Measurements from ENCODE around the gene CDKN1A. TPM values are rescaled to one million over a fixed set of nuclear protein-coding genes. Genes with fewer than 3 reads are reported as not detected.
A peak's percentile ranks its signal among the peaks of the same experiment; 100 is the strongest.

CDKN1A gene
- total and polyA plus RNA-seq, 9 of the 15 experiments (the other 6 are each of a cell fraction or from before 2014, with no cell fraction given): 0.25 to 8.1 (median 5.1) TPM

- H3K4me3 ChIP-seq: no peak overlapping the region
- TF ChIP-seq ZFP36 (IDR thresholded peaks at IDR 0.05; ENCODE audit: low read depth, low read length, partially characterized antibody): peak; percentile 86
- no peak for TF ChIP-seq C11orf30 (IDR thresholded peaks at IDR 0.05; ENCODE audit: low read depth)
- H4K20me1 ChIP-seq (replicated peaks; ENCODE audit: control insufficient read depth, insufficient read depth, low read length): peaks cover 6% of the 10 kb centered on the region; the same call in 1 of the 2 replicates
- H3K9ac ChIP-seq (ENCODE audit: insufficient read depth in 1 of 2, low read depth in 2 of 2, low read length in 2 of 2): no peak overlapping the region
- 5% methylated on average over 5 of the region's 5 CpGs for WGBS (ENCODE audit: insufficient coverage, low coverage, missing lambda C conversion rate)
- H3K4me1 ChIP-seq (replicated peaks in 1 of 2; ENCODE audit: control insufficient read depth in 2 of 2, insufficient read depth in 2 of 2, low read length in 2 of 2): peaks cover 0 to 5% of the 10 kb centered on the region in 2 experiments; a peak in 2 of 5 replicates
- intact Hi-C loops (cut with micrococcal nuclease) (loop anchor here (5.0 kb wide), 1 partner anchor 86 kb away; no protein-coding TSS in a partner anchor), in situ Hi-C loops (cut with MboI) (no loop called here)
- H3K9me3 ChIP-seq (replicated peaks; ENCODE audit: control insufficient read depth, insufficient read depth, low read depth, low read length): no peaks in the 10 kb centered on the region
- H3K27me3 ChIP-seq (ENCODE audit: control insufficient read depth in 2 of 2, insufficient read depth in 2 of 2, low read length in 2 of 2): peaks cover 29 to 65% of the 10 kb centered on the region in 2 experiments
- no peak overlapping the region for H3K27ac ChIP-seq (ENCODE audit: extremely low read depth, low read depth, low read length)
- H3K79me2 ChIP-seq (ENCODE audit: control insufficient read depth, insufficient read depth, low read length): no peaks in the 10 kb centered on the region
- no peak for ATAC-seq
- no peak for DNase-seq (ENCODE audit: extremely low read depth in 1 of 4, low spot score in 3 of 4)
- no TSS peak for BruUV-seq (replicated peaks)
- H3K9me1 ChIP-seq (ENCODE audit: control insufficient read depth, insufficient read depth, low read length): peaks cover 3% of the 10 kb centered on the region
- CTCF ChIA-PET (ENCODE audit: low intra/inter-chr PET ratio): no interaction called here
- H3K36me3 ChIP-seq (ENCODE audit: control insufficient read depth, insufficient read depth, low read length): no peaks in the 10 kb centered on the region
- no peak overlapping the region for H2AFZ ChIP-seq (ENCODE audit: low read depth, low read length)
- no peak overlapping the region for H3K4me2 ChIP-seq (ENCODE audit: insufficient read depth, low read length)
- FAIRE-seq: no peak
- POLR2A ChIA-PET: interaction anchor here (0.7 to 1.1 kb wide), 2 partner anchors 13 to 19 kb away, joined by 3 read pairs; no protein-coding TSS in a partner anchor
These were observed 24.6 kb downstream of the CDKN1A start for GRCh38 chr6:36703081-36703606.

- BruUV-seq (replicated peaks): no TSS peak
- in situ Hi-C loops (cut with MboI) (no loop called here), intact Hi-C loops (cut with micrococcal nuclease) (loop anchor here (5.0 kb wide), 1 partner anchor 87 kb away; no protein-coding TSS in a partner anchor)
- H2AFZ ChIP-seq (ENCODE audit: low read depth, low read length): no peak overlapping the region
- H3K4me1 ChIP-seq (replicated peaks in 1 of 2; ENCODE audit: control insufficient read depth in 2 of 2, insufficient read depth in 2 of 2, low read length in 2 of 2): peaks cover 0 to 5% of the 10 kb centered on the region in 2 experiments; a peak in 2 of 5 replicates
- H3K36me3 ChIP-seq (ENCODE audit: control insufficient read depth, insufficient read depth, low read length): no peaks in the 10 kb centered on the region
- no peak overlapping the region for H3K4me3 ChIP-seq
- H4K20me1 ChIP-seq (replicated peaks; ENCODE audit: control insufficient read depth, insufficient read depth, low read length): 0 out of 2 replicates have a peak, but pooled peaks cover 6% of the 10 kb centered on the region
- DNase-seq (ENCODE audit: extremely low read depth in 1 of 4, low spot score in 3 of 4) (peak in 1 of 4 experiments; percentile 10), ATAC-seq (peak; percentile 13; the same call in 1 of the 3 replicates), FAIRE-seq (no peak)
- peaks cover 29 to 57% of the 10 kb centered on the region in 2 experiments for H3K27me3 ChIP-seq (ENCODE audit: control insufficient read depth in 2 of 2, insufficient read depth in 2 of 2, low read length in 2 of 2)
- CTCF ChIA-PET (ENCODE audit: low intra/inter-chr PET ratio): no interaction called here
- 7% methylated on average over 18 of the region's 18 CpGs for WGBS (ENCODE audit: insufficient coverage, low coverage, missing lambda C conversion rate)
- no peak for TF ChIP-seq MXD1 (CRISPR knock-in tag; IDR thresholded peaks at IDR 0.05; ENCODE audit: borderline replicate concordance, poor library complexity, severe bottlenecking)
- no peak for TF ChIP-seq MCM5 (IDR thresholded peaks at IDR 0.05; ENCODE audit: low read depth)
- no peak for TF ChIP-seq GABPB1 (CRISPR knock-in tag; IDR thresholded peaks at IDR 0.05)
- TF ChIP-seq FOS (IDR thresholded peaks at IDR 0.05; ENCODE audit: extremely low read depth, insufficient read length): no peak
- TF ChIP-seq ZFP1 (CRISPR knock-in tag; IDR thresholded peaks at IDR 0.05): no peak
- no peak for TF ChIP-seq CBX2 (IDR thresholded peaks at IDR 0.05; ENCODE audit: insufficient read depth, low read length, poor library complexity, severe bottlenecking)
- no peak for TF ChIP-seq E2F5 (CRISPR knock-in tag; IDR thresholded peaks at IDR 0.05)
- no peaks in the 10 kb centered on the region for H3K79me2 ChIP-seq (ENCODE audit: control insufficient read depth, insufficient read depth, low read length)
- POLR2A ChIA-PET: interaction anchor here (1.1 kb wide), 1 partner anchor 20 kb away, joined by 3 read pairs; no protein-coding TSS in a partner anchor
- peaks cover 3% of the 10 kb centered on the region for H3K9me1 ChIP-seq (ENCODE audit: control insufficient read depth, insufficient read depth, low read length)
- H3K4me2 ChIP-seq (ENCODE audit: insufficient read depth, low read length): no peak overlapping the region
- no peaks in the 10 kb centered on the region for H3K9me3 ChIP-seq (replicated peaks; ENCODE audit: control insufficient read depth, insufficient read depth, low read depth, low read length)
- H3K27ac ChIP-seq (ENCODE audit: extremely low read depth, low read depth, low read length): no peak overlapping the region
- H3K9ac ChIP-seq (ENCODE audit: insufficient read depth in 1 of 2, low read depth in 2 of 2, low read length in 2 of 2): peak overlapping the region in 1 of 2 experiments; percentile 16; a peak in 1 of 4 replicates
These were observed 25.5 kb downstream of the CDKN1A start for GRCh38 chr6:36703982-36704381.

Measured in K562 (cell line).